GM10847 (cell line): Measurements from ENCODE around the gene SMIM12.
A peak's percentile ranks its signal among the peaks of the same experiment; 100 is the strongest.

Experiments used
- POLR2A ChIP-seq: IDR thresholded peaks from 2 replicates; pipeline ENCODE4 v1.6.1; 2011; ENCODE audit not compliant: insufficient read length; ENCODE audit errors: extremely low read depth

Gene SMIM12

GRCh38 chr1:34859446-34860200, at the start of gene SMIM12:
TSS of gene SMIM12 (minus strand) at chr1:34859749. CDS start at chr1:34855977, 3,772 bp downstream.
- peak; percentile 97 for TF ChIP-seq POLR2A

- no peak for TF ChIP-seq POLR2A
Observed at GRCh38 chr1:34908369-34908768, 48.8 kb upstream of the SMIM12 start.

GRCh38 chr1:34907487-34908090, 48.0 kb upstream of the SMIM12 start:
- TF ChIP-seq POLR2A: no peak

- TF ChIP-seq POLR2A: no peak
Observed at GRCh38 chr1:34906756-34907155, 47.2 kb upstream of the SMIM12 start.

GRCh38 chr1:34906222-34906621, 46.7 kb upstream of the SMIM12 start:
- no peak for TF ChIP-seq POLR2A

- no peak for TF ChIP-seq POLR2A
Observed at GRCh38 chr1:34905098-34905459, 45.5 kb upstream of the SMIM12 start.

- TF ChIP-seq POLR2A: no peak
Observed at GRCh38 chr1:34904236-34905097, 44.9 kb upstream of the SMIM12 start.

- no peak for TF ChIP-seq POLR2A
Observed at GRCh38 chr1:34901919-34902318, 42.4 kb upstream of the SMIM12 start.

- TF ChIP-seq POLR2A: no peak
Observed at GRCh38 chr1:34900775-34901502, 41.4 kb upstream of the SMIM12 start.

GRCh38 chr1:34899906-34900305, 40.4 kb upstream of the SMIM12 start:
- TF ChIP-seq POLR2A: no peak

GRCh38 chr1:34899471-34899870, 39.9 kb upstream of the SMIM12 start:
- TF ChIP-seq POLR2A: no peak

- TF ChIP-seq POLR2A: no peak
Observed at GRCh38 chr1:34898330-34898761, 38.8 kb upstream of the SMIM12 start.

GRCh38 chr1:34896612-34897011, 37.1 kb upstream of the SMIM12 start:
- TF ChIP-seq POLR2A: no peak

GRCh38 chr1:34889705-34890104, 30.2 kb upstream of the SMIM12 start:
- TF ChIP-seq POLR2A: no peak

GRCh38 chr1:34887593-34887992, 28.0 kb upstream of the SMIM12 start:
- TF ChIP-seq POLR2A: no peak
